GM12891 (cell line): ENCODE data around the gene RAD18.

ENCODE experiments used
- PAX5 ChIP-seq: IDR thresholded peaks from 2 replicates; pipeline ENCODE4 v1.6.1; 2011; ENCODE audit warnings: low read length, moderate library complexity, mild to moderate bottlenecking; ENCODE audit not compliant: insufficient read depth, severe bottlenecking
- POLR2A ChIP-seq: IDR thresholded peaks from 2 replicates; pipeline ENCODE4 v1.6.1; 2011; ENCODE audit warnings: low read depth, low read length, control low read depth
- POLR2AphosphoS5 ChIP-seq: IDR thresholded peaks from 2 replicates; pipeline ENCODE4 v1.6.1; 2011; ENCODE audit warnings: low read depth, low read length, control low read depth
- POU2F2 ChIP-seq: IDR thresholded peaks from 2 replicates; pipeline ENCODE4 v1.6.1; 2011; ENCODE audit warnings: low read depth, mild to moderate bottlenecking, control low read depth, low read length, moderate library complexity
- SPI1 ChIP-seq: IDR thresholded peaks from 2 replicates; pipeline ENCODE4 v1.6.1; 2011; ENCODE audit warnings: low read depth, low read length, control low read depth
- TAF1 ChIP-seq: IDR thresholded peaks from 2 replicates; pipeline ENCODE4 v1.6.1; 2011; ENCODE audit warnings: low read depth, low read length, control low read depth

- TF ChIP-seq TAF1, result no peak
- TF ChIP-seq POLR2A, result no peak
- no peak for TF ChIP-seq SPI1
- no peak for TF ChIP-seq POU2F2
- no peak for TF ChIP-seq POLR2AphosphoS5
- no peak for TF ChIP-seq PAX5
Observed at GRCh38 chr3:8837162-8837561, 126.1 kb downstream of the RAD18 start.
